H1 (cell line): Measurements from ENCODE around the gene TXNRD2. TPM values are rescaled to one million over a fixed set of nuclear protein-coding genes. Genes with fewer than 3 reads are reported as not detected.
A peak's percentile ranks its signal among the peaks of the same experiment; 100 is the strongest.

Source experiments
- CTCF ChIA-PET: fragments of 300-600 bp; sonication (Branson Sonifier 250); formaldehyde crosslinking; loops from one replicate; lab custom pipeline; 2021; ENCODE audit not compliant: partially characterized antibody; lab: Charles Lee
- POLR2A ChIA-PET: fragments of 300-600 bp; sonication (Branson Sonifier 250); formaldehyde crosslinking; loops from one replicate; lab custom pipeline; 2021; ENCODE audit warnings: inconsistent platforms; ENCODE audit not compliant: partially characterized antibody; lab: Charles Lee
- DNase-seq, 2 experiments: peaks; one replicate each; pipeline versions ENCODE4 v3.0.0 to v3.0.0-alpha.2; 2010 to 2022; ENCODE audit warnings: low spot score in 2 of 2, low read depth in 1 of 2, mixed read lengths in 1 of 2
- FAIRE-seq: peaks from 2 replicates; lab custom pipeline; 2011; peaks lifted over from hg19 to GRCh38; lab: Jason Lieb, UNC
- H2AFZ ChIP-seq: 2 replicates; pipeline ENCODE4 v1.8.1; 2012; ENCODE audit warnings: low read length, inconsistent platforms
- H2AK5ac ChIP-seq: 2 replicates; pipeline ENCODE4 v1.6.1; 2013; ENCODE audit warnings: low read depth, low read length
- H2BK120ac ChIP-seq: replicated peaks from 2 replicates; pipeline ENCODE3; 2013; ENCODE audit warnings: low read depth, low read length, inconsistent platforms
- H2BK12ac ChIP-seq: 2 replicates; pipeline ENCODE4 v1.6.1; 2013; ENCODE audit warnings: low read depth, low read length
- H2BK15ac ChIP-seq: 2 replicates; pipeline ENCODE4 v1.6.1; 2013; ENCODE audit warnings: low read length
- H2BK20ac ChIP-seq: 2 replicates; pipeline ENCODE4 v1.6.1; 2013; ENCODE audit warnings: low read length
- H2BK5ac ChIP-seq: 2 replicates; pipeline ENCODE4 v1.6.1; 2013; ENCODE audit warnings: low read depth, low read length
- H3K14ac ChIP-seq: 2 replicates; pipeline ENCODE4 v1.6.1; 2013; ENCODE audit warnings: inconsistent platforms; ENCODE audit not compliant: insufficient read length
- H3K18ac ChIP-seq: 2 replicates; pipeline ENCODE4 v1.6.1; 2013; ENCODE audit warnings: low read length; ENCODE audit errors: extremely low read depth
- H3K23ac ChIP-seq: 2 replicates; pipeline ENCODE4 v1.6.1; 2013; ENCODE audit warnings: inconsistent platforms; ENCODE audit not compliant: insufficient read length
- H3K23me2 ChIP-seq: 2 replicates; pipeline ENCODE4 v1.6.1; 2013; ENCODE audit warnings: low read depth, low read length
- H3K27ac ChIP-seq: 2 replicates; pipeline ENCODE4 v1.6.1; 2011; ENCODE audit warnings: low read depth, low read length, inconsistent platforms
- H3K27me3 ChIP-seq, 4 experiments: replicated peaks in 1 of 4; 1 replicate in 1 of 4; 2 replicates in 3 of 4; pipeline versions ENCODE4 v1.6.1 to v1.8.1; 2011 to 2013; ENCODE audit warnings: low read length in 3 of 4, mild to moderate bottlenecking in 3 of 4, inconsistent platforms in 2 of 4, mixed read lengths in 2 of 4, moderate library complexity in 1 of 4; ENCODE audit not compliant: control insufficient read depth in 3 of 4, insufficient read depth in 3 of 4; ENCODE audit errors: extremely low read depth in 1 of 4
- H3K36me3 ChIP-seq, 4 experiments: 2 replicates each; pipeline versions ENCODE4 v1.6.1 to v1.8.1; 2011 to 2013; ENCODE audit warnings: mild to moderate bottlenecking in 4 of 4, low read length in 3 of 4, moderate library complexity in 2 of 4, control low read depth in 1 of 4, inconsistent platforms in 1 of 4; ENCODE audit not compliant: insufficient read depth in 4 of 4, control insufficient read depth in 2 of 4
- H3K4ac ChIP-seq: replicated peaks from 2 replicates; pipeline ENCODE3; 2013; ENCODE audit warnings: low read length, low read depth, mixed read lengths, inconsistent platforms; ENCODE audit not compliant: insufficient read length
- H3K4me1 ChIP-seq, 4 experiments: replicated peaks in 1 of 4; 1 replicate in 1 of 4; 2 replicates in 3 of 4; pipeline versions ENCODE4 v1.6.1 to v1.8.1; 2011 to 2013; ENCODE audit warnings: low read length in 3 of 4, inconsistent platforms in 2 of 4, mixed read lengths in 1 of 4; ENCODE audit not compliant: insufficient read depth in 4 of 4, control insufficient read depth in 3 of 4
- H3K4me2 ChIP-seq, 2 experiments: 2 replicates each; pipeline versions ENCODE4 v1.6.1 to v1.8.1; 2011 to 2013; ENCODE audit warnings: low read depth in 2 of 2, low read length in 2 of 2, control low read depth in 1 of 2, inconsistent platforms in 1 of 2, mild to moderate bottlenecking in 1 of 2; ENCODE audit not compliant: insufficient read depth in 1 of 2
- H3K4me3 ChIP-seq, 4 experiments: fragments of 200-600, 300-600 bp in 1 of 4; sonication (generic), shearing (Covaris generic), sonication (Bioruptor Twin) in 1 of 4; 2 replicates each; pipeline versions ENCODE4 v1.5.1 to v1.8.1; 2011 to 2016; ENCODE audit warnings: low read length in 4 of 4, low read depth in 3 of 4, control low read depth in 2 of 4, inconsistent platforms in 2 of 4, mild to moderate bottlenecking in 2 of 4, mixed read lengths in 1 of 4, moderate library complexity in 1 of 4; ENCODE audit not compliant: insufficient read depth in 2 of 4; ENCODE audit errors: extremely low read depth in 1 of 4
- H3K56ac ChIP-seq: replicated peaks from 2 replicates; pipeline ENCODE3; 2013; ENCODE audit warnings: low read depth, mild to moderate bottlenecking, mixed read lengths, low read length, inconsistent platforms; ENCODE audit not compliant: insufficient read length
- H3K79me1 ChIP-seq: 2 replicates; pipeline ENCODE4 v1.6.1; 2013; ENCODE audit warnings: low read depth, low read length, control low read depth
- H3K79me2 ChIP-seq, 2 experiments: 2 replicates each; pipeline versions ENCODE4 v1.6.1 to v1.8.1; 2012 to 2013; ENCODE audit warnings: low read length in 2 of 2, mild to moderate bottlenecking in 2 of 2, inconsistent platforms in 1 of 2; ENCODE audit not compliant: insufficient read depth in 2 of 2, control insufficient read depth in 1 of 2
- H3K9ac ChIP-seq, 4 experiments: replicated peaks in 1 of 4; 1 replicate in 1 of 4; 2 replicates in 3 of 4; pipeline versions ENCODE4 v1.6.1 to v1.8.1; 2011 to 2013; ENCODE audit warnings: low read depth in 3 of 4, low read length in 3 of 4, control low read depth in 2 of 4, mild to moderate bottlenecking in 2 of 4, moderate library complexity in 2 of 4, inconsistent platforms in 1 of 4; ENCODE audit errors: extremely low read depth in 1 of 4
- H3K9me3 ChIP-seq, 2 experiments: 2 replicates each; pipeline versions ENCODE4 v1.6.1 to v1.8.1; 2012 to 2013; ENCODE audit warnings: mild to moderate bottlenecking in 2 of 2, moderate library complexity in 2 of 2, control low read depth in 1 of 2, inconsistent platforms in 1 of 2, low read depth in 1 of 2, low read length in 1 of 2, mixed read lengths in 1 of 2; ENCODE audit not compliant: insufficient read depth in 2 of 2
- H4K20me1 ChIP-seq, 2 experiments: replicated peaks in 1 of 2; 2 replicates each; pipeline versions ENCODE3 to v1.8.1; 2011 to 2013; ENCODE audit warnings: inconsistent platforms in 2 of 2, low read length in 2 of 2, mild to moderate bottlenecking in 1 of 2; ENCODE audit not compliant: insufficient read depth in 2 of 2, control insufficient read depth in 1 of 2
- H4K5ac ChIP-seq: 2 replicates; pipeline ENCODE4 v1.6.1; 2013; ENCODE audit warnings: low read length, low read depth, mixed read lengths, inconsistent platforms; ENCODE audit not compliant: insufficient read length
- H4K8ac ChIP-seq: 2 replicates; pipeline ENCODE4 v1.8.0; 2013; ENCODE audit warnings: mild to moderate bottlenecking, moderate library complexity, low read length, inconsistent platforms; ENCODE audit not compliant: insufficient read depth; ENCODE audit errors: extremely low read depth
- H4K91ac ChIP-seq: replicated peaks from 2 replicates; pipeline ENCODE3; 2013; ENCODE audit warnings: low read length, mixed read lengths, inconsistent platforms; ENCODE audit not compliant: insufficient read length
- CHD1 ChIP-seq: IDR thresholded peaks from 2 replicates; pipeline ENCODE4 v1.6.1; 2012; ENCODE audit warnings: low read depth, low read length, improper control_type of control experiment
- EP300 ChIP-seq, 2 experiments: IDR thresholded peaks; 1 replicate in 1 of 2; 2 replicates in 1 of 2; pipeline ENCODE4 v1.6.1; 2011 to 2012; ENCODE audit warnings: low read depth in 2 of 2, low read length in 2 of 2, mild to moderate bottlenecking in 2 of 2, borderline replicate concordance in 1 of 2, inconsistent platforms in 1 of 2, moderate library complexity in 1 of 2
- JUN ChIP-seq: IDR thresholded peaks from 2 replicates; pipeline ENCODE4 v1.6.1; 2011; ENCODE audit warnings: low read depth, mild to moderate bottlenecking, improper control_type of control experiment, low read length
- SAP30 ChIP-seq: fragments of 300-600 bp; sonication (generic); IDR thresholded peaks from 2 replicates; pipeline ENCODE4 v1.7.1; 2012; ENCODE audit warnings: low read length, moderate library complexity, mild to moderate bottlenecking, inconsistent platforms; ENCODE audit not compliant: insufficient read depth, insufficient replicate concordance
- SIN3A ChIP-seq, 2 experiments: IDR thresholded peaks in 1 of 2; conservative IDR thresholded peaks in 1 of 2; 2 replicates each; pipeline ENCODE4 v1.6.1; 2011 to 2012; ENCODE audit warnings: low read length in 2 of 2, improper control_type of control experiment in 1 of 2, low read depth in 1 of 2, mild to moderate bottlenecking in 1 of 2
- SIX5 ChIP-seq: IDR thresholded peaks from 2 replicates; pipeline ENCODE4 v1.6.1; 2011; ENCODE audit warnings: mild to moderate bottlenecking, low read depth, low read length
- SP2 ChIP-seq: IDR thresholded peaks from 2 replicates; pipeline ENCODE4 v1.6.1; 2012; ENCODE audit warnings: mild to moderate bottlenecking, low read length, inconsistent platforms
- SRF ChIP-seq: IDR thresholded peaks from 2 replicates; pipeline ENCODE4 v1.6.1; 2011; ENCODE audit warnings: mild to moderate bottlenecking, low read depth, low read length, moderate library complexity
- USF2 ChIP-seq: IDR thresholded peaks from 2 replicates; pipeline ENCODE4 v1.6.1; 2011; ENCODE audit warnings: low read length, improper control_type of control experiment
- YY1 ChIP-seq: IDR thresholded peaks from 2 replicates; pipeline ENCODE4 v1.6.1; 2011; ENCODE audit warnings: low read depth, mild to moderate bottlenecking, low read length
- WGBS, 2 experiments: shearing (Covaris generic) in 1 of 2; methylation state at CpG; one replicate each; pipeline versions ENCODE4 v1.1.6 to v1.1.7; 2013 to 2015; ENCODE audit warnings: low lambda C conversion rate in 2 of 2, mixed read lengths in 2 of 2, inconsistent platforms in 1 of 2, low coverage in 1 of 2, missing lambda C conversion rate in 1 of 2; ENCODE audit not compliant: insufficient replicate concordance in 2 of 2, insufficient coverage in 1 of 2, insufficient read length in 1 of 2; ENCODE audit errors: extremely low coverage in 1 of 2, missing lambda C conversion rate in 1 of 2; 5-methylcytosine and 5-hydroxymethylcytosine counted together
- polyA plus RNA-seq, 7 experiments: library from polyadenylated mRNA; depleted of rRNA in 3 of 7; stranded (reverse) in 5 of 7; unstranded in 2 of 7; fragments of >200 nt in 5 of 7; fragments of 200-250 nt in 2 of 7; gene quantifications; 1 replicate in 5 of 7; 2 replicates in 1 of 7; 4 replicates in 1 of 7; pipeline versions ENCODE4 v1.2.1 to v1.2.3, GENCODE V29; 2011 to 2013; ENCODE audit warnings: missing spikeins in 2 of 7, mixed read lengths in 2 of 7
- total RNA-seq: library from RNA; stranded (reverse); fragmentation: NEBNext Ultra II Directional; extraction: Animal tissue kit (Norgen Biotek cat#: 25700); gene quantifications from 2 replicates; pipeline ENCODE4 v1.2.1, GENCODE V29; 2021

Gene TXNRD2
- total and polyA plus RNA-seq, 2 of the 8 experiments (the other 6 are each of a cell fraction or from before 2014, with no cell fraction given): 14.8 to 21.9 TPM

DNA sequence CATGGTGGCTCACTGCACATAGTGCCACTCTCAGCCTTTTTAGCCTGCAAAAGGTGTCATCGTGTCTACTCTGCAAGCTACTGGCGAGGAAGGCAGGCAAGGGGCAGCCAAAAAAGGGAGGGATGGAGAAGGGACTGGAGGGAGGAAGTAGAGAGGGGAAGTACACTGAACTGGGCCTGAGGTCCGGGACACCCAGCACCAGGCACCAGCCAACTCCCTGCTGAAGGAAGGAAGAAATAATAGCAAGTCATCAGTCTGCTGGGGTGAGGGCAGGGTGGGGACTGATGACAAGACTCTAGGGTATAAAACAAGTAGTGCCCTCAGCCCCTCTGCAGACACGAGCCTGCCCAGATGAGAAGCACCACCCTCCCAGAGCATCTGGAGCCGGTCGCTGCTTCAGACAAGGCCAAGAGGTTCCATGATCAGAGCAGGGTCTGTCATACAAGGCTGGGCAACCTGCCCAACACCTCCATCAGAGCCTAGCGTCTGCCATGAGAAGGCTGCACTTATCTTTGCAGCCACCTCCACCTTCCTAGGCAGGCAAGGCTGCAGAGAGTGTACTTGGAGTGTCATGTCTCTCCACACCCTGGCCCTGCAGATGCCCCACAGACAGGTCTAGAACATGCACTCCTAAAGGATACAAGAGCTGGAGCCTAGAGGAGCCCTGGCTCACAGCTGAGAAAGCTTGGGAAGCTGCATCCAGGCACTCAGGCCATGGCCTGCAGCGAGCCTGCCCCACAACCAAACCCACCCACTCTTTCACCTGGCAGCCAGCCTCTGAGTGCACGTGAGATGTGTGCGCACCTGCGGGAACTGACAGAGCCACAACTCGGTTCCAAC lies 9.0 kb downstream of the TXNRD2 start:
- CTCF ChIA-PET: interaction anchor here (1.0 to 1.8 kb wide), 3 partner anchors 15 to 21 kb away, joined by 4 to 7 read pairs (median 6); no protein-coding TSS in a partner anchor
- Histone ChIP-seq H4K5ac (no peak overlapping the region), H3K18ac (no peak overlapping the region), H3K4ac (no peak overlapping the region), H2AK5ac (no peak overlapping the region), H3K4me1 (no peaks in the 10 kb centered on the region), H2BK120ac (no peak overlapping the region), H3K27me3 (no peaks in the 10 kb centered on the region), H4K91ac (no peak overlapping the region), H3K36me3 (no peaks in the 10 kb centered on the region), H4K8ac (peak overlapping the region; percentile 73; the same call in 1 of the 2 replicates), H2AFZ (no peak overlapping the region), H3K9me3 (no peaks in the 10 kb centered on the region), H3K23me2 (no peaks in the 10 kb centered on the region), H2BK20ac (no peak overlapping the region), H3K56ac (no peak overlapping the region), H2BK15ac (no peak overlapping the region), H3K79me2 (no peaks in the 10 kb centered on the region), H4K20me1 (peaks cover 0 to 1% of the 10 kb centered on the region in 2 experiments), H3K9ac (no peak overlapping the region), H3K23ac (no peak overlapping the region), H3K27ac (no peak overlapping the region), H3K79me1 (no peaks in the 10 kb centered on the region), H2BK5ac (no peak overlapping the region), H3K4me2 (no peak overlapping the region), H3K14ac (no peak overlapping the region), H3K4me3 (no peak overlapping the region), H2BK12ac (no peak overlapping the region)
- FAIRE-seq (no peak), DNase-seq (no peak)
- POLR2A ChIA-PET: no interaction called here
- 92% methylated on average over 12 of the region's 12 CpGs; no CpG with 5 or more reads in 1 of the 2 experiments for WGBS, 2 experiments
- TF ChIP-seq USF2 (no peak), SAP30 (no peak), SIN3A (conservative IDR thresholded peaks at IDR 0.05 in 1 of 2, IDR thresholded peaks at IDR 0.05 in 1 of 2; ENCODE audit: low read depth in 1 of 2, low read length in 2 of 2) (no peak), CHD1 (no peak), SIX5 (no peak), EP300 (IDR thresholded peaks at IDR 0.05; ENCODE audit: borderline replicate concordance in 1 of 2, low read depth in 2 of 2, low read length in 2 of 2) (no peak), SP2 (no peak), SRF (no peak), YY1 (no peak), JUN (no peak)
